SU-DHL-6 (cell line): ENCODE measurements around the gene EML3.

Experiments
- H2AFZ ChIP-seq: fragments of 200-600 bp; sonication (generic); 2 replicates; pipeline ENCODE4 v1.6.1; 2014; ENCODE audit warnings: low read depth, mild to moderate bottlenecking, moderate library complexity, mixed read lengths, antibody characterized with exemption, low read length; ENCODE audit not compliant: severe bottlenecking
- H3F3A ChIP-seq: fragments of 200-600 bp; shearing (Covaris generic); 2 replicates; pipeline ENCODE4 v1.6.0; 2016; ENCODE audit warnings: antibody characterized with exemption, mild to moderate bottlenecking; ENCODE audit not compliant: insufficient read depth
- H3K27ac ChIP-seq: fragments of 200-600 bp; sonication (generic); 2 replicates; pipeline ENCODE4 v1.5.1; 2016; ENCODE audit warnings: low read depth, mild to moderate bottlenecking, low read length, moderate library complexity, mixed read lengths
- H3K27me3 ChIP-seq: fragments of 200-600 bp; sonication (generic), shearing (Covaris generic); 2 replicates; pipeline ENCODE4 v1.6.0; 2014; ENCODE audit warnings: mild to moderate bottlenecking, low read length
- H3K36me3 ChIP-seq: fragments of 200-600 bp; sonication (generic); 2 replicates; pipeline ENCODE4 v1.6.1; 2014; ENCODE audit warnings: mild to moderate bottlenecking, low read length, mixed read lengths
- H3K4me2 ChIP-seq: fragments of 300-600, 200-600 bp; shearing (Covaris generic), sonication (generic); 2 replicates; pipeline ENCODE4 v1.6.0; 2014; ENCODE audit warnings: low read length, low read depth, mild to moderate bottlenecking; ENCODE audit not compliant: poor library complexity, severe bottlenecking
- H3K4me3 ChIP-seq: fragments of 200-600 bp; sonication (generic); 2 replicates; pipeline ENCODE4 v1.5.1; 2014; ENCODE audit warnings: antibody characterized with exemption, low read length, mild to moderate bottlenecking, mixed read lengths; ENCODE audit not compliant: insufficient read depth, poor library complexity, severe bottlenecking
- H3K79me2 ChIP-seq: fragments of 200-600 bp; sonication (generic); 2 replicates; pipeline ENCODE4 v1.6.1; 2014; ENCODE audit warnings: mild to moderate bottlenecking, low read length, moderate library complexity; ENCODE audit not compliant: insufficient read depth
- H3K9ac ChIP-seq: fragments of 200-600 bp; sonication (generic); 2 replicates; pipeline ENCODE4 v1.7.0; 2014; ENCODE audit warnings: mild to moderate bottlenecking, low read length
- H3K9me2 ChIP-seq: fragments of 200-600 bp; sonication (generic); replicated peaks from 2 replicates; pipeline ENCODE4 v1.6.1; 2014; ENCODE audit warnings: low read length; ENCODE audit not compliant: insufficient read depth
- H3K9me3 ChIP-seq: fragments of 200-600 bp; sonication (generic); 2 replicates; pipeline ENCODE4 v1.6.1; 2014; ENCODE audit warnings: low read length, mixed read lengths; ENCODE audit not compliant: insufficient read depth
- H4K20me1 ChIP-seq: fragments of 200-600 bp; sonication (generic); 2 replicates; pipeline ENCODE4 v1.6.1; 2014; ENCODE audit warnings: low read depth, mild to moderate bottlenecking, antibody characterized with exemption, low read length, moderate library complexity, mixed read lengths
- EZH2phosphoT487 ChIP-seq: fragments of 200-600 bp; sonication (generic), shearing (Covaris generic); conservative IDR thresholded peaks from 2 replicates; pipeline ENCODE4 v1.6.1; 2018; ENCODE audit warnings: mild to moderate bottlenecking, antibody characterized with exemption, low read length, moderate library complexity, mixed read lengths
- TF ChIP-seq, protein P1 (sequence below): fragments of 200-600 bp; sonication (generic); IDR thresholded peaks from one replicate; pipeline ENCODE4 v1.5.1; 2017; ENCODE audit warnings: antibody characterized with exemption, mild to moderate bottlenecking, low read length, moderate library complexity; ENCODE audit not compliant: insufficient read depth, poor library complexity, severe bottlenecking

Gene EML3

DNA sequence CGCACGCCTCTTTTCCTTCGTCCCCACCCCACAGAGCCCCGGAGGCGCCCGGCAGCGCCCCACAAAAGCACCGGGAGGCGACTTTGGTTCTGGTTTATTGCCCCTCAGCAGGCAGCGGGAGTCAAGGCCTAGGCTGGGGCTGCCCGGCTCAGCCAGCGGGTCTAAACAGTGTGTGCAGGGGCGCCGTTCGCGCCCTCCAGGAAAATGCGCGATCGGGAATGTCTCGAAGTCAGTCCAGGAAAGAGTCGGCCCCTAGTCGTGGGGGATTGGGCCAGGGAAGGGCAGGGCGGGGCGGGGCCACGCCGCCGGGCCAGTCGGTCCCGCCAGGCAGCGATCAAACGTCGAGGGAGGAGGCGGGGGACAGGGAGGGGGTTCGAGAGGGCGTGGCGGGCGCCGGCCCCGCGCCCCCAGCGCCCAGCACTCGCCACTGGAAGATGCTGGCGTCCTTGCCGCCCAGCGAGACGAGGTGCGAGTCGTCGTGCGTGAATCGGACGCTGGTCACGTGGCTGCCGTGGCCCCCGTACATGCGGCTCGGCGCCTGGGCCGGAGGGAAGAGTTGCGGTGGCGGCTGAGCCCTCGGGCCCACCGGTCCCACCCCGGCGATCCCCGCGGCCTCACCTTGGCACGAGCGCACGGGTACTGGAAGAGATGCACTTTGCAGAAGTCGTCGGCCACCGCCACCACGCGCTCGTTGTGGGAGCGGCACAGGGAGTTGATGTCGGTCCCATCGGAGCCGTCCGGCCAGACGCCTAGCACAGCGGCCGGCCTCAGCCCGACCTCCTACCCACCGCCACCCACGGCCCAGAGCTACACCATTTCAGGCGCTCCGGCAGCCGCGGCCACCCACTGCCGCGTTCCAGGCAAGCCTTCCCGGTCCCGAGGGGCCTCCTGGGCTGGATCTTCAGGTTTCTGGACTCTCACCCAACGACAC lies 10.2 kb downstream of the EML3 start:
- Histone ChIP-seq H3K4me2 (peak overlapping the region; percentile 54), H3K79me2 (peaks cover 33% of the 10 kb centered on the region), H3K27me3 (no peaks in the 10 kb centered on the region), H4K20me1 (no peaks in the 10 kb centered on the region), H3K9me2 (no peaks in the 10 kb centered on the region), H3K9me3 (no peaks in the 10 kb centered on the region), H3K4me3 (peak overlapping the region; percentile 24), H3K27ac (peak overlapping the region; percentile 36), H3K9ac (0 out of 2 replicates have a peak overlapping the region, but pooled peaks have one; percentile 28), H2AFZ (no peak overlapping the region), H3K36me3 (peaks cover 18% of the 10 kb centered on the region; the same call in 1 of the 2 replicates), H3F3A (peaks cover 20% of the 10 kb centered on the region)
- TF ChIP-seq, protein P1, sequence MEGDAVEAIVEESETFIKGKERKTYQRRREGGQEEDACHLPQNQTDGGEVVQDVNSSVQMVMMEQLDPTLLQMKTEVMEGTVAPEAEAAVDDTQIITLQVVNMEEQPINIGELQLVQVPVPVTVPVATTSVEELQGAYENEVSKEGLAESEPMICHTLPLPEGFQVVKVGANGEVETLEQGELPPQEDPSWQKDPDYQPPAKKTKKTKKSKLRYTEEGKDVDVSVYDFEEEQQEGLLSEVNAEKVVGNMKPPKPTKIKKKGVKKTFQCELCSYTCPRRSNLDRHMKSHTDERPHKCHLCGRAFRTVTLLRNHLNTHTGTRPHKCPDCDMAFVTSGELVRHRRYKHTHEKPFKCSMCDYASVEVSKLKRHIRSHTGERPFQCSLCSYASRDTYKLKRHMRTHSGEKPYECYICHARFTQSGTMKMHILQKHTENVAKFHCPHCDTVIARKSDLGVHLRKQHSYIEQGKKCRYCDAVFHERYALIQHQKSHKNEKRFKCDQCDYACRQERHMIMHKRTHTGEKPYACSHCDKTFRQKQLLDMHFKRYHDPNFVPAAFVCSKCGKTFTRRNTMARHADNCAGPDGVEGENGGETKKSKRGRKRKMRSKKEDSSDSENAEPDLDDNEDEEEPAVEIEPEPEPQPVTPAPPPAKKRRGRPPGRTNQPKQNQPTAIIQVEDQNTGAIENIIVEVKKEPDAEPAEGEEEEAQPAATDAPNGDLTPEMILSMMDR = no peak
- no peak for TF ChIP-seq EZH2phosphoT487

DNA sequence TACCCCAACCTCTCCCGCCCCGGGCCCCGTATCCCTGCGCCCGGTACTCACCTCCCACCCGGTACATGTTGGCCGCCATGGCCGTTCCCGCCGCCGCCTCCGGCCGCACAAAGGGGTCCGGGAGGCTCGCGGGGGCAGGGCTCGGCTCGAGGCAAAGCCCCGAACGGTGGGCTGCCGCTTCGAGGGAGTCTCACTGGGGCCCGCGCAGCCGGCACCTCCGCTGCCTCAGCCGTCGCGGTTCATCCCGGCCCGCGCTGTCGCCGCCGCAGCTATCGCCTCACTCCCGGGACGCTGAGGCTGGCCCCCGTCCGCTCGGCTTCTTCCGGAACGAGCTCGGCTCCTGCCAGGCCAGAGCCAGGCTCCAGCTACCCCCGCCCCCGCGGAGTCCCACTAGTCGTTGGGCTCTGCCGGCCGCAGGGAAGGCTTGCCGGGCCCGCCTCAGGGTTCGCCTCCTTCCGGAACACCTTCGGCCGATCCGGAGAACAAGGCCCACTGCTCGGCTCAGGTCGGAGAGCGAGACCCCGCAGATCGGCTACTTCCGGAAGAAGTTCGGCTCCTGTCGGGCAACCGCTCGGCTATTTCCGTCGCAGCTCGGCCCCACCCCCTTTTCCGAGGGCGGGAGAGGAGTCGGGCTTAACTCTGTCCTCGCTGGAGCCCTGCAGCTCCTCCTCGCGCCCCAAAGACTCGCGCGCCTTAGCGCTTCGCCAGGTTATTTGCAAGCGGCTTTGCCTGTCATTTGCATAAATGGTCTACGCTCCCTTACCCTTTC lies 11.0 kb downstream of the EML3 start, which contains the start of gene MTA2:
Gene MTA2 (minus strand): TSS at position 494 of the 769 bp plus-strand sequence. CDS start 415 bp downstream, at position 79.
- Histone ChIP-seq H4K20me1 (no peaks in the 10 kb centered on the region), H3K9ac (peak within 1 kb of the TSS; percentile 99), H3K4me3 (peak within 1 kb of the TSS; percentile 88), H3K79me2 (peaks cover 33% of the 10 kb centered on the region), H3K9me2 (no peaks in the 10 kb centered on the region), H3F3A (peaks cover 20% of the 10 kb centered on the region), H3K36me3 (peaks cover 18% of the 10 kb centered on the region; the same call in 1 of the 2 replicates), H2AFZ (no peak within 1 kb of the TSS), H3K9me3 (no peaks in the 10 kb centered on the region), H3K27ac (peak within 1 kb of the TSS; percentile 84), H3K27me3 (no peaks in the 10 kb centered on the region), H3K4me2 (peak within 1 kb of the TSS; percentile 90)
- TF ChIP-seq EZH2phosphoT487 = no peak
- TF ChIP-seq, protein P1 = no peak

DNA sequence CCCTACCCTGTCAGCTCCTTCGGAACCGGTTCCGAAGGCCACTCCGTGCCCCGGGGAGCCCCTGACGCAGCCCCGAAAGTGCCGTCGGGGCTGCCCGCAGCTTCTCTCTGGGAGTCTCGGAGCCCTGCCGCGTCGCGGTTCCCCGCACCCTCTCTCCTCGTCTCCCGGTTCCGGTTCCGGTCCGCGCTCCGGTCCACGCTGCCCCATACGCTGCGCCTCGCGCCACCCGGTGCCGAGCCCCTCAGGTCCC lies 11.5 kb downstream of the EML3 start:
- Histone ChIP-seq H3K9ac (peak overlapping the region; percentile 99), H4K20me1 (no peaks in the 10 kb centered on the region), H2AFZ (no peak overlapping the region), H3K27ac (peak overlapping the region; percentile 84), H3K9me3 (no peaks in the 10 kb centered on the region), H3K4me2 (peak overlapping the region; percentile 90), H3F3A (peaks cover 22% of the 10 kb centered on the region), H3K27me3 (no peaks in the 10 kb centered on the region), H3K9me2 (no peaks in the 10 kb centered on the region), H3K4me3 (peak overlapping the region; percentile 88), H3K79me2 (peaks cover 33% of the 10 kb centered on the region), H3K36me3 (peaks cover 18% of the 10 kb centered on the region; the same call in 1 of the 2 replicates)
- TF ChIP-seq, protein P1 = no peak
- TF ChIP-seq EZH2phosphoT487 = no peak
